Activated naive CD8-positive, alpha-beta T cell treated with anti-CD3 and anti-CD28 coated beads, Interleukin-2, amount 50 U/mL, for 16 hours (primary cell): Measurements from ENCODE around the gene CLCN3.
A peak's percentile ranks its signal among the peaks of the same experiment; 100 is the strongest.
"Not testable (repeated sequence)": the region's sequence is repeated elsewhere in the genome, so short reads cannot be mapped to it uniquely, and the experiment has no call there.

ENCODE experiments used
- DNase-seq: peaks from one replicate; pipeline ENCODE4 v3.0.0-alpha.2; 2020; ENCODE audit warnings: low read depth, low spot score

The CLCN3 gene

DNA sequence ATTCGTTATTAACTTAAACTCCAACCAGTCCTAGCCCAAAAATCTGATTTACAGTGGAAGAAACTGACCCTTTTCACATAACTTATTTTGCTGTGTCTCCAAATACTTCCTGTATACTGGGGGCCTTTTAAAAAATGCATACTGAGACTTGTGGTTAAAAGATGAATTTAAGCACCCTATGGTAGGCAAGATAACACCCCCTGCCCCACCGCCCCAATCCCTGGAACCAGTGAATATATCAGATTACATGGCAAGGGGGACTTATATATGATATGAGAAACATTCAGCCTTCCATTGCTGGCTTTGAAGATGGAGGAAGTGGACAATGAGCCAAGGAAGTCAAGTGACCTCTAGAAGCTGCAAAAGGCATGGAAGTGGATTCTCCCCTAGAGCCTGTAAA lies 3.1 kb upstream of the CLCN3 start:
- no peak for DNase-seq

GRCh38 chr4:169618286-169618685 lies 2.1 kb upstream of the CLCN3 start:
- DNase-seq: no peak

GRCh38 chr4:169618986-169619385 lies 1.4 kb upstream of the CLCN3 start:
- DNase-seq: no peak

- peak; percentile 8 for DNase-seq
Measured at GRCh38 chr4:169619518-169619957, 840 bp upstream of the CLCN3 start.

DNA sequence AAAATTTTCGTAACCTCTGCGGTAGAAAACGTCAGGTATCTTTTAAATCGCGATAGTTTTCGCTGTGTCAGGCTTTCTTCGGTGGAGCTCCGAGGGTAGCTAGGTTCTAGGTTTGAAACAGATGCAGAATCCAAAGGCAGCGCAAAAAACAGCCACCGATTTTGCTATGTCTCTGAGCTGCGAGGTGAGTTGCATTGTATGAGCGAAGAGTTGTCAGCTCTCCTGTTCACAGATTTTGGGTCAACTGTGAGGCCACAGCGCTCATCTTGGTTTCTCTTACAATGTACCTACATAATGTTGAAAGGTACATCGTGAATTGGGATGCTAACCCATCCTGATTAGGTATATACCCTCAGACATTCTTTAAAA lies 486 bp downstream of the CLCN3 start:
- no peak for DNase-seq

GRCh38 chr4:169621731-169622492 lies 1.5 kb downstream of the CLCN3 start:
- DNase-seq: no peak

DNA sequence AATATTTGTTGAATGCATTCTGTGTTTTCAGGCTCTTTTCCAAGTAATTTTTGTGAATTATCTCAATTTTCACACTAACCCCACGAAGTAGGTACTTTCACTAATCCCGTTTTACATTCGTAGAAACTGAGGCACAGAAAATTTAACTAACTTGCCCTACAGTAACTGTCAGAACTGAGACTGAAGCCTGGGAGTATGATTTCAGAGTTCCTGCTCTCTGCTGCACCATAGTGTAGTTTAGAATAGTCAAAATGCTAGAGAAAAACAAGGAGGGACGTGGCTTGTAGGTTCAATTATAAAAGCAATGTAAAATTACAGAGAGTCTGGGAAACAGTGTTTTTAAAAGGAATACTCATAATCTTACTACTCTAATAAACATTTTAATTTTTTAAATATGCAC lies 2.2 kb downstream of the CLCN3 start:
- no peak for DNase-seq

- not testable (repeated sequence) for DNase-seq
Measured at GRCh38 chr4:169624012-169624411, 3.6 kb downstream of the CLCN3 start.

DNA sequence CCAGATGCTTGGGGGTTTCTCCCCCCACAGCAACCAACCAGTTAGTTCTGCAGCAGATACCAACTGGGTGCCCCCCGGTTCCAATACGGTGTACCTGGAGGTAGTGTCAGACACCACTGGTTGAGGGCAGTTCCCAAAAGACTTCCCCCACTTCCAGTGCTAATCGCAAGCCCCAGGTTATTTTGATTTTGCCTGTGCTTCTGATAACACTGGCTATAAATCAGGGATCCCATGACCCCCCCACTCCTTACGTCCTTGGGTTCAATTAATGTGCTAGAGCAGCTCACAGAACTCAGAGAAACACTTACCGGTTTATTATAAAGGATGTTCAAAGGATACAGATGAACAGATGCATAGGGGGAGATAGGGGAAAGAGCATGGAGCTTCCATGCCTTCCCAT lies 5.5 kb downstream of the CLCN3 start:
- DNase-seq: no peak

DNA sequence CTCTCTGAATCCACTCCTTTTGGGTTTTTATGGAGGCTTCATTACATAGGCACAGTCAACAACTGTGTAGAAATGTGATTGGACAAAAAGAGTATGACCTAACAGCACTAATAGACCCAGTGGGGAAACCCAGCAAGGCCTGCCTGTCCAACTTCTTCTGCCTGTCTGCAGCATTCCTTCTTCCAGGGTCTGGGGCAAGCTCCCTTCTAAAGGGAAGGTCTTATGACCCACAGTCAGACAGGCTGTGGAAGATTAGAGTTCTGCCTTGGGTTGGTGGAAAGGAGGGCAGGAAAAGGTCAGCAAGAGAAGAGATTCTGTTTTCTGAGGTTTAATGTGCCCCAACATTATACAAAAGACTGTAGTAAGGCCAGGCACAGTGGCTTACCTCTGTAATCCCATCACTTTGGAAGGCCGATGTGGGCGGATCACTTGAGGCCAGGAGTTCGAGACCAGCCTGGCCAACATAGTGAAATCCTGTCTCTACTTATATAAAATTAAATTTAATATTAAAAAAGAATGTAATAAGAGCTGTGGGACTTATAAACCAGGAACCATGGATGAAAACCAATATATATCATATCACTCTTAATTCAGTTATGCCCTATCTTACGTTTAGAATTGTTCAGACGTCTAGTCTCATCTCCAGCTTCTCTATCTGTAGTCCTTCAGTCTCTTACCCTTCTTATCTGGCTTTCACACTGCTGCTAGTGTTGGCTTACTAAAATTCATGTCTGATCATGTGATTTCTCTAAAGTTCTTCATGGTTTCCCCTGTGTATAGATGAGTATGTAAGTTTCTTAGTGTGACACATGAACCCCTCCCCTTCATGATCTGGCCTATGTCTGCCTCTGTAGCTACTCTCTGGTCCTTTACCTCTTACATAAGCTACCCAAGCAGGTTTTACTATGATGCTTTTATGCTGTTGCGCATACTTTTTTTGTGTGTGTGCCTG lies 6.2 kb downstream of the CLCN3 start:
- DNase-seq: no peak

DNA sequence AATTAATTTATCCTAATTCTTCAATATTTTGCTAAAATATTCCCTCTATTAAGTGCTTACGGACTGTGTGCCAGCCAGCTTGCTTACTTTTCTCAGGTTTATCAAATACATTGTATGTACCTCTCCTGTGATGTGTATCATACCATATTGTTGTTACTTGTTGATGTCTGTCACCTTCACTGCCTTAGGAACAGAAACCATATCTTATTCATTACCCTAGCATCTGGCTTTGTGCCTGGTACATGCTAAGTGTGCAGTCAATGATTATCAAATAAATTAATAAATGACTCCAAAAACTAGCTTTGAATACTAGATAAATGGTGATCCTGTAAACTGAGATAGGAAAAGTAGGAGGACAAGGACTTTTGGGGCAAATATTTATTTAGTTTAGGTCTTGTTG lies 6.9 kb downstream of the CLCN3 start:
- DNase-seq: no peak

DNA sequence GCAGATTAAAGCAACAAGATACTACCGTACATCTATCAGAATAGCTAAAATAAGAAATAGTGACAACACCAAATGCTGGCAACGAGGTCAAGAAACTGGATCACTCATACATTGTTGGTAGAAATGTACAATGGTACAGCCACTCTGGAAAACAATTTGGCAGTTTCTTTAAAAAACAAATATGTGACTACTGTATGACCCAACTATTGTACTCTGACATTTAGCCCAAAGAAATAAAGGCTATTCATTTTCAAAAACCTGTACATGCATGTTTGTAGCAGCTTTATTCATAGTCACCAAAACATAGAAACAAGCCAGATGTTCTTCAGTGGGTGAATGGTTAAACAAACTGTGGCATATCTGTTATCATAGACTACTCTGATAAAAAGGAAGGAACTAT lies 8.2 kb downstream of the CLCN3 start:
- no peak for DNase-seq

DNA sequence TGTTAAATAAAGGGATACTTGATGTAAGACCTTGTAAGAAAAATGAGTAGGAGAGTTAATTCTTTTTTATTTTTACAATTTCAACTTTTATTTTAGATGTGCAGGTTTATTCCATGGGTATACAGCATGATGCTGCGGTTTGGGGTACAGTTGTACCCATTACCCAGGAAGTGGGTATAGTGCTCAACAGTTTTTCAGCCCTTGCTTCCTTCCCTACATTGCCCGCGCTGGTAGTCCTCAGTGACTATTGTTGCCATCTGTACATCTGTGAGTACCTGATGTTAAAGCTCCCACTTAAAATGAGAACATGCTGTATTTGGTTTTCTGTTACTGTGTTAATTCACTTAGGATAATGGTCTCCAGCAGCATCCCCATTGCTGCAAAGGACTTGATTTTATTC lies 9.7 kb downstream of the CLCN3 start:
- DNase-seq: no peak

GRCh38 chr4:169632896-169633295 lies 12.5 kb downstream of the CLCN3 start:
- no peak for DNase-seq

GRCh38 chr4:169634975-169635374 lies 14.6 kb downstream of the CLCN3 start:
- no peak for DNase-seq

DNA sequence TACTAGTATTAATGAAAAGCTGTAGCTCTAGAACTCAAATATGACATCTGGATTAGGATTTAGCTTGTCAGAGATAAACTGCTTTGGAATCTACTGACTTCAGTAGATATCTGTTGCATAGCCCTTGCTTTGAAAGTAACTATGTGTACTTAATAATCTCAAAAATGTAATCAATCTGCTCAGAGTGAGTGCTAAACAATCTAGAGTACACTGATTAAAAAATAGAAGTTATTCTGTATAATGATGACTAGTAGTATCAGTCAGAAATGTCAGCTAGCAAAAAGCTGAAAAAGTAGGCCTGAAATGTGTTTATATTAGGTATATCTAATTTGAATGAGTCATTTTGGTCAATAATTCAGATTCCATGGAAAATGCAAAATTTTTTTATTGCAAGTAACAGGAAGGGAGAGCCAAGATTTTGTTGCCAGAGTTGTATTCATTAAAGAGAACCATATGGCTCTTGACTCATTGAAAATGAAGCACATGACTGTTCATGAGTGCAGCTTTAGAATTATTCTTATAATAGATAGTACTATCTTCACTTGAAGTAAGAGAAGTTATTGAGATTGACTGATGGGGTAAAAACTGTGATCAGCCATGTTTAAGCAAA lies 20.0 kb downstream of the CLCN3 start:
- no peak for DNase-seq

DNA sequence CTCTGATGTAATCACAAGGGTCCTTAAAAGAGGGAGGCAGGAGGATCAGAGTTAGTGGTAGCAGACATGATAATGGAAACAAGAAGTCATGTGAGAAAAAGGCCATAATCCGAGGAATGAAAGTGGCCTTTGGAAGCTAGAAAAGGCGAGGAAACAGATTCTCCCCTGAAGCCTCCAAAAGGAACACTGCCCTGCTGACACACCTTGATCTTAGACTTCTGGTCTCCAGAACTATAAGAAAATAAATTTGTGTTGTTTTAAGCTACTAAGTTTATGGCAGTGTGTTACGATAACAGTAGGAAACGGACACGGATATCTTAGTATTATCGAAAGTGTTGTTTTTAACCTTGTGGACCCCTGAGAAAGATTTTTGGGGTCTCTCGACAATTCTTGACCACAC lies 24.4 kb downstream of the CLCN3 start:
- DNase-seq: no peak

- DNase-seq: no peak
Measured at GRCh38 chr4:169645627-169646026, 25.2 kb downstream of the CLCN3 start.

- DNase-seq: no peak
Measured at GRCh38 chr4:169649545-169650226, 29.3 kb downstream of the CLCN3 start.

- DNase-seq: no peak
Measured at GRCh38 chr4:169650227-169650936, 30.0 kb downstream of the CLCN3 start.

DNA sequence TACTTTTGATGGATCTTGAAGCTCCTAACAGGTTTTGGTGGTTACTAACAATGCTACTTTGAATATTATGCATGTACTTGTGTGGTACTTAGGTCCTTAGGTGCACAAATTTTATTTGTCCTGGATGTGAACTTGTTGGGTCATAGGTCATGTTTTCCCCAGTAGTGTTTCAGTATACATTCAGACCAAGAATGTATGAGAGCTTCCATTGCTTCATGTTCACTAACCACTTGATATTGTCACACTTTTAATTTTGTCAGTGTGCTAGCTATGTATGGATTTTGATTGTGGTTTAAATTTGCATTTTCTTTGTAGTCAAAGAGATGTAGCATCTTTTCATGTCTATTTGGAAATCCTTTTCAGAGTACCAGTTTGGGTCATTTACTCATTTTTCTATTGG lies 32.2 kb downstream of the CLCN3 start:
- DNase-seq: no peak
